Tibial nerve (tissue), 4 donors: ENCODE results near the gene SPTBN1.

Source experiments
- CTCF ChIP-seq, 5 experiments: fragments of 200-600 bp in 3 of 5; fragments of 450-650 bp in 2 of 5; sonication (generic) in 3 of 5; IDR thresholded peaks; one replicate each; pipeline ENCODE4 v1.5.1; 2016 to 2019; ENCODE audit warnings: antibody characterized with exemption in 5 of 5, mild to moderate bottlenecking in 3 of 5, moderate library complexity in 2 of 5
- EP300 ChIP-seq, 2 donors: sonication (generic); formaldehyde crosslinking; IDR thresholded peaks; one replicate each; pipeline ENCODE4 v1.6.1; 2017; ENCODE audit warnings: antibody characterized with exemption in 2 of 2, mild to moderate bottlenecking in 1 of 2
- POLR2A ChIP-seq, 2 donors: fragments of 450-650 bp; IDR thresholded peaks; one replicate each; pipeline ENCODE4 v1.6.1; 2017; ENCODE audit warnings: antibody characterized with exemption in 2 of 2, mild to moderate bottlenecking in 2 of 2, moderate library complexity in 2 of 2

GRCh38 chr2:54667726-54668650 lies 211.9 kb downstream of the SPTBN1 start:
- TF ChIP-seq POLR2A (IDR thresholded peaks at IDR 0.05) (no peak), CTCF (IDR thresholded peaks at IDR 0.05) (no peak), EP300 (IDR thresholded peaks at IDR 0.05) (no peak)
